Cardiac fibroblast (primary cell): ENCODE measurements around the gene WNT2B.
A peak's percentile ranks its signal among the peaks of the same experiment; 100 is the strongest.

Source experiments
- DNase-seq, 2 donors: peaks; one replicate each; pipeline versions ENCODE4 v3.0.0 to v3.0.0-alpha.2; 2010; ENCODE audit warnings: low read depth in 2 of 2
- H3K4me3 ChIP-seq, 2 donors: replicated peaks in 1 of 2; 1 replicate in 1 of 2; 2 replicates in 1 of 2; pipeline ENCODE4 v1.5.1; 2011; ENCODE audit warnings: low read depth in 2 of 2, low read length in 2 of 2, mild to moderate bottlenecking in 2 of 2, moderate library complexity in 1 of 2
- TF ChIP-seq, protein P1 (sequence below): IDR thresholded peaks from one replicate; pipeline ENCODE4 v1.5.1; 2011; ENCODE audit warnings: low read depth, mild to moderate bottlenecking, low read length, inconsistent platforms

WNT2B gene

DNA sequence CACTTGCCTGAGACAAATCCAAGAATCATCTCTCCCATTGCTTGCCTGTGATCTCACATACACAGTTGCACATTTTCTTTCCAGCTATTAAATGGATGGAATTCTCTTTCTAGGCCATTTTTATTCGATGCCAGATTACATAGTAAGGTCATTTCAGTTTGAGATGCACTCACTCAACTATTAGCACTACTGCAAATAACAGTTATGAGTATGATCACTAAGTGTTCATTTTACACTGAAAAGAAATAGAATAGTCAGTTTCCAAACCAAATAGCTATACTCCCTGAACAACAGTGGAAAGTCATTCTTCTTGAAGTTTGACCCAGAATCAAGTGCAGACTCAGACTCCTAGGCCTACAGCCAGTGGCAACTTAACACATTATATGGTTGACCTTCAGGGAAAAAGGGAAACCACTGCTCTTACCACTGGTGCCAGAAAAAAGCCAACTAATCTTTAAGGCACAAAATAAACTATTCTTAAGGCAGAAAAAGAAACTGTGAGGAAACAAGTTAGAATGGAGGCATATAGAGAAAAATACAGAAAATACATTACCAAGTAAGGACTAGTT is 31.5 kb downstream of the WNT2B start:
- TF ChIP-seq, protein P1, sequence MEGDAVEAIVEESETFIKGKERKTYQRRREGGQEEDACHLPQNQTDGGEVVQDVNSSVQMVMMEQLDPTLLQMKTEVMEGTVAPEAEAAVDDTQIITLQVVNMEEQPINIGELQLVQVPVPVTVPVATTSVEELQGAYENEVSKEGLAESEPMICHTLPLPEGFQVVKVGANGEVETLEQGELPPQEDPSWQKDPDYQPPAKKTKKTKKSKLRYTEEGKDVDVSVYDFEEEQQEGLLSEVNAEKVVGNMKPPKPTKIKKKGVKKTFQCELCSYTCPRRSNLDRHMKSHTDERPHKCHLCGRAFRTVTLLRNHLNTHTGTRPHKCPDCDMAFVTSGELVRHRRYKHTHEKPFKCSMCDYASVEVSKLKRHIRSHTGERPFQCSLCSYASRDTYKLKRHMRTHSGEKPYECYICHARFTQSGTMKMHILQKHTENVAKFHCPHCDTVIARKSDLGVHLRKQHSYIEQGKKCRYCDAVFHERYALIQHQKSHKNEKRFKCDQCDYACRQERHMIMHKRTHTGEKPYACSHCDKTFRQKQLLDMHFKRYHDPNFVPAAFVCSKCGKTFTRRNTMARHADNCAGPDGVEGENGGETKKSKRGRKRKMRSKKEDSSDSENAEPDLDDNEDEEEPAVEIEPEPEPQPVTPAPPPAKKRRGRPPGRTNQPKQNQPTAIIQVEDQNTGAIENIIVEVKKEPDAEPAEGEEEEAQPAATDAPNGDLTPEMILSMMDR, result no peak
- H3K4me3 ChIP-seq, result no peak overlapping the region
- DNase-seq, result peak; percentile 25 to 71

DNA sequence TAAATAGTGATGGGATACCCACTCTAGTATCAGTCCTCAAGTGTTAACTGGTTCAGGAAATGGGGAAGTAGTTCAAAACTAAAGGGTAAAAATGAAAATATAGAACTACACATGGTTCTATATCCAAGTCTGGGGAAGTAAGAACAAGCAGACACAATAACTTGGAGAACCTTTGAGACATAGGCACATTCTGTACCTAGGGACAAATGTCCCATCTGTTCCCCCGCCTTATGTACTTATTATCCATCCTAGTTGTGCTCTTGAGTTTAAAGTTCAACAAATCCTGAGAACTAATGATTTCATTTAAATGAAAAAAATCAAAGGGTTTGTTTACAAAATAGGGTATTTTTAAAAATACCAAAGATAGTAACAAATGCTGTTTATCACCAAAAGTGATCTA is 32.5 kb downstream of the WNT2B start:
- H3K4me3 ChIP-seq, result no peak overlapping the region
- DNase-seq, result no peak
- TF ChIP-seq, protein P1, result no peak

DNA sequence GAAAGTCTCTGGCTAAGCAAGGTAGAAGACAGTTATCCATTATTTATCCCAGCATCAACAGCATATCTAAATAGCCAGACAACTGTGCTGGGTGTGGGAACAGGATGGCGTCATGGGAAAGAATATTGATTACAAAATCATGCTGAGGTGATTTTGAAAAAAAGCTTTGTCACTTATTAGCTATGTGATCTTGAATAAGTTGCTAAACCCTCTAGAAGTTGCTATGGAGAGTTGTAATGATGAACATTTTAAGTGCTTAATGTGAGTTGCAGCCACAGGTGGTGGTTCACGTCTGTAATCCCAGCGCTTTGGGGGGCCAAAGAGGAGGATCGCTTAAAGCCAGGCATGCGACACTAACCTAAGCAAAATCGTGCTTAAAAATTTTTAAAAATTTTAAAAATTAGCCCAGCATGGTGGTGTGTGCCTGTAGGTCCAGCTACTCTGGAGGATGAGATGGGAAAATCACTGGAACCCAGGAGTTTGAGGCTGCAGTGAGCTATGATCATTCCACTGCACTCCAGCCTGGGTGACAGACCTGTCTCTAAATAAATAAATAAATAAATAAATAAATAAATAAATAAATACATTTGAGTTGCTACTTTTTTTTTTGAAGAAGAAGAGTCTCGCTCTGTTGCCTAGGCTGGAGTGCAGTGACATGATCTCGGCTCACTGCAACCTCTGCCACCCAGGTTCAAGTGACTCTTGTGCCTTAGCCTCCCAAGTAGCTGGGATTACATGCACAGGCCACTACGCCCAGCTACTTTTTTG is 33.6 kb downstream of the WNT2B start:
- no peak overlapping the region for H3K4me3 ChIP-seq
- DNase-seq, result no peak
- TF ChIP-seq, protein P1, result no peak

DNA sequence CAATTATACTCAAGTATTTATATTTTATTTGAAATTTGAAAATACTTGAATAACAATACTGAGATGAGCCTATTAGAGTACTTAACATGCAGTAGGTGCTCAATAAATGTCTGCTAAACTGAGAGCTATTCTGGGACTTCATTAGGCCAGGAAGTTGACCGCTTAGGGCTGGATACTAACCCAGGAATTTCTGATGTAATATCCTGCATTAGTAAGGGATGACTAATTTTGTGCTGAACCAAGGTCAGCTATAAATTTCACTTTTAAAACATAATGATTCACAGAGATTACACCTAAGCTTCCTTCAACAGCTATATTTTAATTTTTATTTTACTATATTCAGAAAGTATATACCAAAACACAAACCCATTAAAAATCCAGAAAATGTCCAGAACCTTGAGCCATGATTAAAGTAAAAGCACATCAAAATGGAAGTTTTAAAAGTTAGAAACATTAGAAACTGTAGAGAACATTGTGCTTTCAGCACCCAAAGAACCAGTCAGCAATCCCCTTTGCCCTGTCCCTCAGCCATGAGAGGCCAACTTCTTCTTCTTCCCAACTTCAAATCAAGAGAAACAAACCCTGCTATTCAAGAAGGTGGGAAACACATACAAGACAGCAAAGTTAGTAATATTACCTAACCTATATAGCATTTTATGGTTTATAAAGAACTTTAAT is 35.4 kb downstream of the WNT2B start:
- peak; percentile 92 to 96 for DNase-seq
- TF ChIP-seq, protein P1, result no peak
- H3K4me3 ChIP-seq, result no peak overlapping the region

DNA sequence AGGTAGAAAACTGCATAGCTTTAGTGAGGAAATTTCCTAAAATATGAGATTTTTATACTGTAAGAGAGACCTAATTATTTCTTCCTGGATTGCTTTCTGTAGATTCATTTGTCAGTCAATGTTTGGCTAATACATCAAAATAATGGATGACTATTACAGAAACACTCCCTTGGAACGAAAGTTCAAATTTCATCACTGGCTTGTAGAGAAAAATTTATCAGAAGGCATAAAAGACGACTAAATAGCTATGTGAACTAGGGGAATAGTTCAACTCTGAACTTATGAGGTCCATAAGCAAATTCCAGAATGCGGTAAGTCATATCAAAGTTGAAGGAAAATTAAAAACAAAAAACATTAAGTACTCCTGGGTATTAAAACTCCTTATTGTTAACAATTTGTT is 36.0 kb downstream of the WNT2B start:
- peak; percentile 76 to 83 for DNase-seq
- TF ChIP-seq, protein P1, result no peak
- no peak overlapping the region for H3K4me3 ChIP-seq

DNA sequence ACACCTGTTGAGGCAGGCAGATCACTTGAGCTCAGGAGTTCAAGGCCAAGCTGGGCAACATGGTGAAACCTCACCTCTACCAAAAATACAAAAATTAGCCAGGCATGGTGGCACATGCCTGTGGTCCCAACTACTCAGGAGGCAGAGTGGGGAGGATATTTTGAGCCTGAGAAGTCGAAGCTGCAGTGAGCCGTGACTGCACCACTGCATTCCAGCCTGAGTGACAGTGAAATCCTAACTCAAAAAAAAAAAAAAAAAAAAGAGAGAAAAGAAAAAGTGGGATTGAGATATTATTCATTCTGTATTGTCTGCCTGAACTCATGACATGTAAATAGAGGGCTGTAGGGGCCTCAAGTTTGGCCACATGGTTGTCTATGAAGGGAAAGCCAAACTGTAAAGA is 37.3 kb downstream of the WNT2B start:
- DNase-seq, result no peak
- TF ChIP-seq, protein P1, result no peak
- no peak overlapping the region for H3K4me3 ChIP-seq
